Umbilical cord (tissue), 2 donors: ENCODE data around the gene PEAK1. TPM values are rescaled to one million over a fixed set of nuclear protein-coding genes. Genes with fewer than 3 reads are reported as not detected.
"Not testable (repeated sequence)": the region's sequence is repeated elsewhere in the genome, so short reads cannot be mapped to it uniquely, and the experiment has no call there.

Experiments used
- DNase-seq: peaks from one replicate; pipeline ENCODE4 v3.0.0-alpha.2; 2015; ENCODE audit warnings: low spot score
- total RNA-seq: library from RNA; depleted of rRNA; stranded (reverse); fragments of >200 nt; gene quantifications from one replicate; pipeline ENCODE4 v1.2.3, GENCODE V29; 2014; ENCODE audit warnings: low replicate concordance; ENCODE audit not compliant: insufficient read depth

The PEAK1 gene
- total RNA-seq, 1 donor from 2014 or later: 129 TPM

GRCh38 chr15:77181305-77182074 is 238.4 kb downstream of the PEAK1 start:
- no peak for DNase-seq

GRCh38 chr15:77180757-77181156 is 239.1 kb downstream of the PEAK1 start:
- no peak for DNase-seq

- no peak for DNase-seq
Measured at GRCh38 chr15:77180270-77180669, 239.6 kb downstream of the PEAK1 start.

GRCh38 chr15:77179541-77179998 is 240.3 kb downstream of the PEAK1 start:
- no peak for DNase-seq

- DNase-seq: peak; percentile 75
Measured at GRCh38 chr15:77178411-77178810, 241.5 kb downstream of the PEAK1 start.

GRCh38 chr15:77176148-77176547 is 243.8 kb downstream of the PEAK1 start:
- DNase-seq: not testable (repeated sequence)

- DNase-seq: no peak
Measured at GRCh38 chr15:77173487-77173886, 246.4 kb downstream of the PEAK1 start.

- no peak for DNase-seq
Measured at GRCh38 chr15:77171221-77171967, 248.5 kb downstream of the PEAK1 start.

- no peak for DNase-seq
Measured at GRCh38 chr15:77168616-77169015, 251.3 kb downstream of the PEAK1 start.

GRCh38 chr15:77168141-77168540 is 251.8 kb downstream of the PEAK1 start:
- no peak for DNase-seq

GRCh38 chr15:77167406-77167805 is 252.5 kb downstream of the PEAK1 start:
- DNase-seq: no peak

- no peak for DNase-seq
Measured at GRCh38 chr15:77163781-77164384, 256.0 kb downstream of the PEAK1 start.

- DNase-seq: no peak
Measured at GRCh38 chr15:77162872-77163633, 256.9 kb downstream of the PEAK1 start.

- DNase-seq: peak; percentile 73
Measured at GRCh38 chr15:77160562-77161478, 259.1 kb downstream of the PEAK1 start.

- not testable (repeated sequence) for DNase-seq
Measured at GRCh38 chr15:77156000-77156399, 263.9 kb downstream of the PEAK1 start.

GRCh38 chr15:77148191-77148590 is 271.7 kb downstream of the PEAK1 start:
- DNase-seq: no peak

- no peak for DNase-seq
Measured at GRCh38 chr15:77145370-77145769, 274.5 kb downstream of the PEAK1 start.

GRCh38 chr15:77144492-77145070 is 275.3 kb downstream of the PEAK1 start:
- DNase-seq: peak; percentile 91

GRCh38 chr15:77144026-77144425 is 275.9 kb downstream of the PEAK1 start:
- no peak for DNase-seq

GRCh38 chr15:77143616-77144015 is 276.3 kb downstream of the PEAK1 start:
- DNase-seq: no peak
